IPS-15b (cell line): Measurements from ENCODE around the gene MICALL2.

Source experiments
- H3K27me3 ChIP-seq: one replicate; pipeline ENCODE4 v1.6.1; 2013; ENCODE audit warnings: low read length; ENCODE audit not compliant: control insufficient read depth, insufficient read depth
- H3K36me3 ChIP-seq: one replicate; pipeline ENCODE4 v1.6.1; 2013; ENCODE audit warnings: low read length; ENCODE audit not compliant: control insufficient read depth, insufficient read depth
- H3K4me1 ChIP-seq: one replicate; pipeline ENCODE4 v1.6.1; 2013; ENCODE audit warnings: mild to moderate bottlenecking, low read length; ENCODE audit not compliant: control insufficient read depth, insufficient read depth
- H3K4me3 ChIP-seq: one replicate; pipeline ENCODE4 v1.5.1; 2013; ENCODE audit warnings: low read depth, low read length
- H3K9ac ChIP-seq: one replicate; pipeline ENCODE4 v1.6.1; 2013; ENCODE audit warnings: low read depth, mild to moderate bottlenecking, low read length
- H3K9me3 ChIP-seq: one replicate; pipeline ENCODE4 v1.6.1; 2013; ENCODE audit warnings: mild to moderate bottlenecking, low read length; ENCODE audit not compliant: control insufficient read depth, insufficient read depth

Gene MICALL2

DNA sequence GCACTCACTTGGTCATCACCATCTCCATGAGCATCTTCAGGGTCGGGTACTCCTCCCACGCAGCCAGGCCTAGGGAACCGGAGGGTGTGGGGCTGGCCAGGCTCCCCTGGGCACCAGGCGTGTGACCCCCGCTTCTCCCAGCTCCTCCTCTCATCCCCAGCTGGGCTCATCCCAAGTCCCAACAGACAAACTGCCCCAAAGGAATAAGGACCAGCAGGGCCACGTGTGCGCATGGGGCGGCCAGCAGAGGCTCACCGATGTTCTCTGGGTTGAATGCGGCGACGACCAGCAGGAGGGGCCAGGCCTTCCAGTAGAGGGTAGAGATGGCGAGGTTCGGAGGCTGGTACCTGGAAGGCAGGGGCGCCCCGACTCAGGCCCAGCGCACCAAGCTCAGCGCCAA lies 30.1 kb upstream of the MICALL2 start:
- Histone ChIP-seq H3K4me1 (no peaks in the 10 kb centered on the region), H3K36me3 (peaks cover 77% of the 10 kb centered on the region), H3K4me3 (no peak overlapping the region), H3K9me3 (no peaks in the 10 kb centered on the region), H3K9ac (no peak overlapping the region), H3K27me3 (no peaks in the 10 kb centered on the region)

DNA sequence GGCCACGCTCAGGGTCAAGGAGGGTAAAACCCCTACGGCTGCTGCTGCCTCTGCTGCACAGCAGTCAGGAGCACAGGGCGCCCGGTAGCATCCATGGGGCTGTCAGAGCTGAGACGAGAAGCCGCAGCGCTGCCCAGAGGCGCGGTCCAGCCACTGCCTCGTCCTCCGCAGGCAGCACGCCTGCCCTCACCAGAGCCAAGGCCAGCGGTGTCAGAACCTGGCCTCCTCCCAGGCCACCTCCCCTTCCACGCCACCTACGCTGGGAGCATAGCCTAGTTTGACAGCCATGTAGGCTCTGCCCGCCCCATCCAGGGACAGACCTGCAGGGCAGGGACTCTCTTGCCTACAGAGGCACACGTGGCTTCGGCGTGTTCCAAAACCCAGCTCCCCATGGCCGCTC lies 28.7 kb upstream of the MICALL2 start:
- no peaks in the 10 kb centered on the region for H3K4me1 ChIP-seq
- peaks cover 84% of the 10 kb centered on the region for H3K36me3 ChIP-seq
- H3K9me3 ChIP-seq = no peaks in the 10 kb centered on the region
- no peaks in the 10 kb centered on the region for H3K27me3 ChIP-seq
- H3K4me3 ChIP-seq = no peak overlapping the region
- no peak overlapping the region for H3K9ac ChIP-seq

DNA sequence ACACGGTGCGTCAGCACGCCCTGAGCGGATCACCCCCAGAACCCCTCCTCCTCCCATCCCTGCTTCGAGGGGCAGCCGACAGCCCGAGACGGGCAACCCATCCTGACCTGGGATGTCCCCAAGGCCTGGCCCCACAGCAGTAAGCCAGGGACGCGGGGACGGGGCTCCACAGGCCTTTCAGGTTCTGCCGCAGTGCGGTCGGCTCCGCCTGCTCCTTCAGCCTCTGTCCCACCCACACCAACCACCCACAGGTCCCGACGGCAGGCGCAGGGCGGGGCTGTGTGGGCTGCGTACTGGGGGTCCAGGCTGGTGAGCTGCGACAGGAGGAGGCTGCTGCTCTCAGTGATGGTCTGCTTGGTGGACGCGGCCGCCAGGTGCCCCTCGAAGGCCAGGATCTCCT lies 28.2 kb upstream of the MICALL2 start:
- no peaks in the 10 kb centered on the region for H3K4me1 ChIP-seq
- H3K36me3 ChIP-seq = peaks cover 89% of the 10 kb centered on the region

DNA sequence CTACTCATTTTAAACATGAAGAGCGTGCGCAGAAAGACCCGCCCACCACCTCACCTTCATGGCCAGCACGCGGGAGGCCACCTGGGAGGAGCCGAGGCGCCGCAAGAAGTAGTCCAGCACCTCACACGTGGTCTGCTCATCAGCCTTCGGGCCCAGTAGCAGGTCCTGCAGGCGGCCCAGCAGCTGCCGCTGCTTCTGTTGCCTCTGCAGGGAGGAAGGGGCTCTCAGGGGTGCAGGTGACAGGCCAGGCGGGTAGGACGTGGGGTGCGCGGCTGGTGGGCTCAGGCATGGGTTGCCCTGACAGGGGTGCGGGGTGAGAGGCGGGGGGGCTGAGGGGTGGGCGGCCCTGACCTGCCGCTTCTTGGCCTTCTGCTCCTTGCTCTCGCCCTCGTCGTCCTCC lies 27.3 kb upstream of the MICALL2 start:
- no peak overlapping the region for H3K9ac ChIP-seq
- no peaks in the 10 kb centered on the region for H3K4me1 ChIP-seq
- H3K4me3 ChIP-seq = no peak overlapping the region
- peaks cover 91% of the 10 kb centered on the region for H3K36me3 ChIP-seq
- H3K9me3 ChIP-seq = no peaks in the 10 kb centered on the region
- no peaks in the 10 kb centered on the region for H3K27me3 ChIP-seq

More for the DNA sequence above, 28.2 kb upstream of the MICALL2 start:
- no peaks in the 10 kb centered on the region for H3K27me3 ChIP-seq
- H3K9ac ChIP-seq = no peak overlapping the region
- H3K4me3 ChIP-seq = no peak overlapping the region
- H3K9me3 ChIP-seq = no peaks in the 10 kb centered on the region

DNA sequence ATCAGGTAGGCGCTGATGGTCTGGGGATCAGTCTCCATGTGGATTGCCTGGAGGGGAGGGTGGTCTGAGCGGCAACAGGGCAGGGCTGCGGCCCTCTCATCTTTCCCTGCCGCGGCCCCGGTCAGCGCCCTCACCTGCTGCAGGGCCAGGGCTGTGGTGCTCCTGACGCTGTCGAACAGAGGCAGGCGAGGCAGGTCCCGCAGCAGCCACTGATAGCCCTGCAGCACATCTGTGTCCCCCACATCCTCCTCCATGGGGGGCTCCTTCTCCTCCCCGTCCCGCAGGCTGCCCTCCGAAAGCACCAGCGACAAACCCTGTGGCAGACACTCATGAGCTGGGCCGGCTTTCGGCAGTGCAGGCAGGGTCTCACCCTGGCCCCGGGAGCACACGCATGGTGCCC lies 25.9 kb upstream of the MICALL2 start:
- Histone ChIP-seq H3K27me3 (no peaks in the 10 kb centered on the region), H3K36me3 (peaks cover 90% of the 10 kb centered on the region), H3K9me3 (no peaks in the 10 kb centered on the region)

DNA sequence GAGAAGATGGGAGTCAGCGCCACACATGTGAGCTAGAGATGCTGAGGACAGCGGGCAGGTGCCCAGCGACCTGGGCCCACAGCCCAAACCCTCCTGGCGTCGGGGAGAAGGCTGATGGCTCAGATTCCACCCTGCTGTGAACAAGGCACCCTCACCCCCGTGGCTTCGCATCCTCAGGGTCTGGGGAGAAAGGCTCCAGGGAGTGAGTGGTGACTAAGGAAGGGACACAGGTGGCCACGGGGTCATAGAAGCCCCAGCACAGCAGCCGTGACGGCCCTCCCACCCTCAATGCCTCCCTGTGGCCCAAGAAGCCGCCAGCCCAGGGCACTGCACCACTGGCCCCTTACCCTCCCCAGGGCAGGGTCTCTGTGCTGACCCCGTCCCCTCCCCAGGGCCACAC lies 25.3 kb upstream of the MICALL2 start:
- H3K4me3 ChIP-seq = no peak overlapping the region
- H3K4me1 ChIP-seq = no peaks in the 10 kb centered on the region
- no peak overlapping the region for H3K9ac ChIP-seq
- H3K27me3 ChIP-seq = no peaks in the 10 kb centered on the region
- H3K36me3 ChIP-seq = peaks cover 90% of the 10 kb centered on the region
- H3K9me3 ChIP-seq = no peaks in the 10 kb centered on the region

More for the DNA sequence above, 25.9 kb upstream of the MICALL2 start:
- Histone ChIP-seq H3K4me3 (no peak overlapping the region), H3K9ac (no peak overlapping the region), H3K4me1 (no peaks in the 10 kb centered on the region)

DNA sequence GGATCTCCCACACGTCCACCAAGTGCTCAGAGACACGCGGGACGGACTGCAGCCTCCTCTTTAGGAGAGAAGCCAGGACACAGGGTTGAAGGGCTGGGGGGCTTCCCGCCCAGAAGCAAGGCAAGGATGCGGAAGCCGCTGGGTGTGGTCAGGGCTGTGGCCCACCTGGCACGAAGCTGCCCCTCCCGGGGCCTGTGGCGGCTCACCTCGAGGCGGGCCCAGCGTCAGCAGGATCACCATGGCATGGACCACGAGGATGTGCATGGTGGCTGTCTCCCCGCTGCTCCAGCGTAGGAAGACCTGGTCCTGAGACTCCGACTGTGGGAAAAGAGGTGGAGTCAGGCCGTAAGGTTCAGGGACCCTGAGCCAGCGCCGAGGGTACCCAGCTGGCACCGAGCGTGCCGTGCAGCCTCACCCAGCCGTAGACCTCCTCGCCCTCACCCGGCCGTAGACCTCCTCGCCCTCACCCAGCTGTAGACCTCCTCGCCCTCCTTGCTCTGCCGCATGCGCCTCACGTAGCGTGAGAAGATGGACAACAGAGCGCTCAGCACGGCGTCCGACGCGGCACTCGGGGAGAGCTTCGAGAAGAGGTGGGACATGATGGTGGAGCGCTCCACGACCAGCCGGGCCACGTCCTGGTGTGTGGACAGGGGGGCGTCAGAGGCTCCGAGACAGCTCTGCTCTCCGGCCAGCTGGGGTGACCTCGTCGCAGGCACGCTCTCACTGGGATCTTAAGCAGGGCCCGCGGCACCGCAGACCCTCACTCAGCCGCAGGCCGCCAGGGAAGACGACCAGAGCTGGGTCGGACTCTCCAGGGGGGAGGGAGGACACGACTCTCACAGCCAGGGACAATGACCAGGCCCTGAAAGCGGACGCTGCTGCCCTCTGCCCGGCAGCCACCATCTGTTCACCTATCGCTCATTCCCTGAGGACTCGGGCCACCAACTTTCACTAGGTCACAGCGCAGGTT lies 24.6 kb upstream of the MICALL2 start:
- no peaks in the 10 kb centered on the region for H3K27me3 ChIP-seq
- H3K36me3 ChIP-seq = peaks cover 88% of the 10 kb centered on the region
- H3K9ac ChIP-seq = no peak overlapping the region
- H3K4me1 ChIP-seq = no peaks in the 10 kb centered on the region
- H3K4me3 ChIP-seq = no peak overlapping the region
- no peaks in the 10 kb centered on the region for H3K9me3 ChIP-seq

DNA sequence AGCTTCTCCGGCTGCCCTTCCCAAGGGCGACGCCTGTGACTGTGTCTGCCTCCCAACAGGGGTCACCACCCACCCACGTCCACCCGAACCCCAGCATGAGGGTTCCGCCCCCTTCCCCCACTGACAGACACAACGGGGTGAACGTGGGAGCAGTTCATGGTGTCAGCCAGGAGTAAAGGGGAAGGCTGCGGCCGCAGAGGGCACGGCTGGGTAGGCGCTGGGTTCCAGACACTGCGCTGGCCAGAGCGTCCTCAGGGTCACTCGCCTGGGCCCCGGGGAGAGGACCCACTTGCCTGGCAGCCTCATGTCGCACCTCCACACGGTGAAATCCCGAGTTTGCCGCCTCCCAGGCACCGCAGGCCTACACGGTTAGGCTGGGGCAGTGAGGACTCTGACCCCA lies 23.8 kb upstream of the MICALL2 start:
- H3K4me3 ChIP-seq = no peak overlapping the region
- no peaks in the 10 kb centered on the region for H3K9me3 ChIP-seq
- peaks cover 88% of the 10 kb centered on the region for H3K36me3 ChIP-seq
- H3K4me1 ChIP-seq = no peaks in the 10 kb centered on the region
- no peaks in the 10 kb centered on the region for H3K27me3 ChIP-seq
- H3K9ac ChIP-seq = no peak overlapping the region

DNA sequence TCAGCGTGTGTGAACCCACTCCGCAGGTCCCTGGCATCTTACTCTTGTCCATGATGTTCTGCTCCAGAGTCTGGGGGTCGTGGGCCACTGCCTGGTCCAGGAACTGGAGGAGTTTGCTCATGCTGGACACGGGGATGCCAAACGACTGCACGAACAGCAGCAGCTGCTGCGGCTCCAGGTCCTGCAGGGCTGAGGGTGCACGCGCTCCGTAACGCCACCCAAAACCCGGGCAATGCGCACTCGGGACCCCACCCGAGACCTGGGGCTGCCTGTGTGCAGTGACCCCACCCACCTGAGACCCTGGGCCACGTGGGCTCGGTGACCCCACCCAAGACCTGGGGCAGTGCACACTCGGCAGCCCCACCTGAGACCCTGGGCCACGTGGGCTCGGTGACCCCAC lies 22.0 kb upstream of the MICALL2 start:
- Histone ChIP-seq H3K27me3 (no peaks in the 10 kb centered on the region), H3K36me3 (peaks cover 89% of the 10 kb centered on the region), H3K9ac (no peak overlapping the region)

DNA sequence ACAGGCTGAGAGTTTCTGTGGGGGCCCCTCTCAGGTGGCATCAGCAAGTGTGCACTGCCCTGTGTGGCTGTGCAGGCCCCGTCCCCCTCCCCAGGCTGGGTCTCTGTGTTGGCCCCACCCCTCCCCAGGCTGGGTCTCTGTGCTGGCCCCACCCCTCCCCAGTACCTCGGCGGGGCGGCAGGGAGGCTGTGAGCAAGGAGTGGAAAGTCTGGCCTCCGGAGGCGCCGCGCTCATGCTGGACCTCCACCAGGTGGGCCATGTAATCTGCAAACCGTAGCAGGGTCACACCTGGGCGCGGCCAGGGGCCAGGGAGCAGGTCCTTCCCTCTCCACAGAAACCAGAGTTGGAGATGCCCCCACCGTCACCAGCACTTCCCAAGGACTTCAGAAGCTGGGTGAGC lies 21.4 kb upstream of the MICALL2 start:
- Histone ChIP-seq H3K4me3 (no peak overlapping the region), H3K27me3 (no peaks in the 10 kb centered on the region), H3K9ac (no peak overlapping the region), H3K4me1 (no peaks in the 10 kb centered on the region), H3K9me3 (no peaks in the 10 kb centered on the region), H3K36me3 (peaks cover 90% of the 10 kb centered on the region)

More for the DNA sequence above, 22.0 kb upstream of the MICALL2 start:
- H3K9me3 ChIP-seq = no peaks in the 10 kb centered on the region
- no peaks in the 10 kb centered on the region for H3K4me1 ChIP-seq
- H3K4me3 ChIP-seq = no peak overlapping the region

DNA sequence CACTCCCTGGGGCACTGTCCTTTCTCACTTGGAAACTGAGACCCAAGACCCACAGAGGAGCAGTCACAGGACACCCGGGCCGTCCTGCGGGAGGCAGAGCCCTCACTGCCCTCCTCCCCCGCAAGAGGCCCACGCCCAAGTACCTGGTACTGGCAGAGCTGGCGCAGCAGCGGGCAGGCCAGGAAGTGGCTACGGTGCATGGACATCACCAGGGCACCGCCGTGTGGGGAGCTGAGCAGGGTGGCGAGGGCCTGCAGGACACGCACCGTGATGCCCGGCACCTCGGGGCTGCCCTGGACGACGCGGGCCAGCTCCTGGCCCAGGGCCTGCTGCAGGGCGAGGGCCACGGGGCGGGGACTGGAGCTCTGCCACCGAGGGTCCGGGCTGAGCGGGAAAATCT lies 20.0 kb upstream of the MICALL2 start:
- Histone ChIP-seq H3K4me1 (no peaks in the 10 kb centered on the region), H3K36me3 (peaks cover 92% of the 10 kb centered on the region), H3K27me3 (no peaks in the 10 kb centered on the region), H3K9ac (no peak overlapping the region), H3K9me3 (no peaks in the 10 kb centered on the region), H3K4me3 (no peak overlapping the region)

DNA sequence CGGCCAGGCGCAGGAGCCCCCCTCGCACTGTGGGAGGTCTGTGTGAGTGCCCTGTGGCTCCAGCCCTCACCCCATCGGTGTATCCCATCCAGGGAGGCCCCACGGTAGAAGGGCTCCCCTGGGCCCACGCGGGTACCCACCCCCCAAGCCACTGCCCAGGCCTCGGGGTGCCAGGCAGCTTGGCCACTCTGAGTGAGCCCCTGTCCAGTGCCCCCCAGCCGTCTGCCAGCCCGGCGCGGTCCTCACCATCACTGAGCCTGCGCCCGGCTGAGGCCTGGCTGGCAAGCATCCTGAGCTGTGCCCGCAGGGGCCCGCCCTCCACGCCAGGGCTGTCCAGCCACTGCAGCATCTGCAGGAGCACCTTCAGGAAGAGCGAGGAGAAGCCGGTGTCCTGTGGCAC lies 19.2 kb upstream of the MICALL2 start:
- peaks cover 91% of the 10 kb centered on the region for H3K36me3 ChIP-seq
- H3K9ac ChIP-seq = no peak overlapping the region

More for the DNA sequence above, 19.2 kb upstream of the MICALL2 start:
- Histone ChIP-seq H3K4me3 (no peak overlapping the region), H3K9me3 (no peaks in the 10 kb centered on the region), H3K4me1 (no peaks in the 10 kb centered on the region), H3K27me3 (no peaks in the 10 kb centered on the region)
